GM19035 (cell line): ENCODE measurements around the gene CHPF2.

Experiments
- ATAC-seq: cut with Tn5 transposase; IDR thresholded peaks from one replicate; pipeline ENCODE4 v1.9.1; 2021; ENCODE audit not compliant: unreplicated experiment

Gene CHPF2

DNA sequence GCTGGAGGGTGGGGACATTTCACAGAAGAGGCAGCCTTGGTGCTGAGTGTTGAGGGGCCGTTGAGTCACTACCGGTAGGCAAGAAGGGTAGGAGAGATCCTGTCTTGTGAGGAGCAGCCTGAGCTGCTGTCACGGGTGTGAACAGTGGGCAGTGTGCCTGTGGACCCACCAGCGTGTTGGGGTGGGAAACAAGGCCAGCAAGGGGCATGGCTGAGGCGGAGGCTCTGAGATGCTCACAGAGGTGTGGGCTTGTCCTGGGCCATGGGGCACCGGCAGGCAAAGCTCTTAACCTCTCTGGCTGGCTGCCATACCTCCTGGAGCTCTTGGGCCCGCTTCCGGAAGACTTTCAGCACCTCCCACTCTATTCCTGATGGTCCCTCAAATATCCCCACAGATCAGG, 49.8 kb downstream of the CHPF2 start:
- no peak for ATAC-seq

DNA sequence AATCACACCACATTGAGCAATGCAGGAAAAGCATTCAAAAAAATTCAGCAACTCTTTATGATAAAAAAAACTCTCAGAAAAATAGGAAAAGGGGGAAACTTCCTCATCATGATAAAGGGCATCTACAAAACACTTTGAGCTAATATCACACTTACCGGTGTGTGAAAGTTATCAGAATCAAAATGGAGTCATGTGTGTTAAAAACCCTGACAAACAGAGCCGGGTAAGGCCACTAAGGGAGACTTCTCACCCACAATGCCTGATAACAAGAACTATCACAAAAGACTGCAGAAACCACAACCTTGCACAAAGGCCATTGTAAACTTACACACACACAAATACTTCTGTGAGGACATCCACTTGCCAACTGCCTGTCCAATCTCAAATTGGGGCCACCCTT, 51.0 kb downstream of the CHPF2 start:
- no peak for ATAC-seq

DNA sequence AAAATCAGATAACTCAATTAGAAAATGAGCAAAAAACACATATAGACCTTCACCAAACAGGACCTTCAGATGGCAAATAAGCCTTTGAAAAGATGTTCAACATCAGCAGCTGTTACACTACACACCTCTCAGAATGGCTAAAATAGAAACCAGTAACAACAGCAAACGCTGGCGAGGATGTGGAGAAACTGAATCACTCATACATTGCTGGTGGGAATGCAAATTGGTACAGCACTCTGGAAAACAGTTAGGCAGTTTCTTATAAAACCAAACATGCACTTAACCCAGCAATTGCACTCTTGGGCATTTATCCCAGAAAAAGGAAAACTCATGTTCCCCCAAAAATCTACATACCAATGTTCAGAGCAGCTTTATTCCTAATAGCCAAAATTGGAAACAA, 53.9 kb downstream of the CHPF2 start:
- ATAC-seq: no peak
